Ammon's horn (tissue), 1 donor: ENCODE results near the gene MSI1.

ENCODE experiments used
- DNase-seq: peaks from one replicate; pipeline ENCODE4 v3.0.0-alpha.2; 2016; ENCODE audit warnings: low spot score

MSI1 gene

DNA sequence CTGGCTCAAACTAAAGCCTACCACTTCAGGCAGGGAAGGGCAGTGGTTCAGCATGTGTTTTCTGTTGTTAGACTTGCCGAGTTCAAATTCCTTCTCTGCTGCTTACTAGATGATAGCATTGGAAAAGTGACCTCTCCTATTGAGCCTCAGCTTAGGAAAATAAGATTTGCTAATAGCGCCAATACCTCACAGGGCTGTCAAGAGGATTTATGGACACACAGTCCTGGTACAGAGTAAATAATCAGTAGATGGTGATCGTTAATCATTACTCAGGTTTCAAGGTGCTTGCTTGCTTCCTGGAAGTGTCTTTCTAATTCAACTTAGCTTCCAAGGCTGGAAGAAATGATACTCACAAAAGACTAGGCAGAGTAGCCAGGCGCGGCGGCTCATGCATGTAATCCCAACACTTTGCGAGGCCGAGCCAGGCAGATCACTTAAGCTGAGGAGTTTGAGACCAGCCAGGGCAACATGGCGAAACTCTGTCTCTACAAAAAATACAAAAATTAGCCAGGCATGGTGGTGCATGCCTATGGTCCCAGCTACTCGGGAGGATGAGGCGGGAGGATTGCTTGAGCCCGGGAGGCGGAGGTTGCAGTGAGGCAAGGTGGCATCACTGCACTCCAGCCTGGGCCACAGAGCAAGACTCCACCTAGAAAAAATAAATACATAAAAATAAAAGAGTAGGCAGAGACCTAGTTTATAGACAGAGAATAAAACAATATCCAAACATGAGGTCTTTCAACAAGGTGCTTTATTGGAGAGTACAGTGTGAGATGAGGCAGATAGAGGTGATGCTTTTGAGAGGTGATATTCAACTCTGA lies 47.4 kb downstream of the MSI1 start:
- DNase-seq = no peak

DNA sequence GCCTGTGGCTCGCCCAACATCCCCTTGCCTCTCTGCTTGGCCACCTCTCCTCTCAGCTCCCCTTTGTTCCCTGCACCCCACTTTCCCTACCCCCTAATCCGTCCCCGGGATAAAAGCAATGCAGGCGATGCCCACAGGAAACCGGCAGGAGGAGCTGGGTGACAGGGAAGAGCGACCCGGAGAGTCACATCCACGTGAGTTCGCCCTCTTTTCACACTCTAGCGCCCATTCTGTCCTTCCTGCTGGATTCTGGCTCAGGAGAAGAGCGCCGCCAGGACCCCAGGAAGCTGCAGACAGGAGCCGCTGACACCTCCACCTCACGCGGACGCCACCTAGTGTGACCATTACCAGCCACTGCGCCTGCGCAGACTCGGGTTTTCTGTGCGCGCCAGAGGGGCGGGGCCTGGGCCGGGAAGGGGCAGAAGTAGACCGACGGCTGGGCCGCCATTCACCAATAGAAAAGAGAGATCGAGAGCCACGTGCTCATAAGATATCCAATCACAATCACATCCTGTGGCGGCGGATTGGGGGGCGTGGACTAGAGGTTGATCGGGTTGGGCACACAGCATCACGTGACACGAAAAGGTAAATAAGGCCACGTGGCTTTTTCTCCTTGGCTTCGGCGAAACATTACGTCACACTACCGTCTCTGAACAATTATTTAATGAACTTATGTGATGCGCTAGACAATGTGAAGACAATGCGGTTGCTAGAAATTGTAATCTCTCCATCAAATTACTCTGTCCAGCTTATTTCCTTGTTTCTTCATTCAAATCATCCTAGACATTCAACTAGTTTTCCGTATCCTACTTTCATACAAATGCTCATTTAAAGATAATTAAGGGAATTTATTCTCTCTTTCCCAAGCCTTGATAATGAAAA lies 51.5 kb downstream of the MSI1 start:
- peak; percentile 99 for DNase-seq

DNA sequence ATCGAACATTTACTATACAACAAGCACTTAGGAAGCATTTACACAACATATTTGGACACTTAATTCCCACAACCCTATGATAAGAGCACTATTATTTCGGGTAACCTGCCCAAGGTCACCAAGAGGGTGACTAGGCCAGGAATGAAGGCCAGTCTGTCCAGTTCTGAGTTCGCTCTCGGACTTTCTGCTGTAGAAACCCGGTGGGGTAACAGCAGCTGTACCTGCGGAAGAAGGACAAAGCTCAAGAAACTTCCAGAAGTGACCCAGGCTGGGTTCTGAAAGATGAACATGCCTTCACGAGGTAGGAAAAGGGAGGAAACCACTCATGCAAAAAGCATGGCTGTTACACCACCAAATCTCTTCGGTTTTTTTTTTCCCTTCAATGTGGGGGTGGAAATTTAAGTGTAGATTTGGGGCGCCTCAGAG lies 52.2 kb downstream of the MSI1 start:
- no peak for DNase-seq

DNA sequence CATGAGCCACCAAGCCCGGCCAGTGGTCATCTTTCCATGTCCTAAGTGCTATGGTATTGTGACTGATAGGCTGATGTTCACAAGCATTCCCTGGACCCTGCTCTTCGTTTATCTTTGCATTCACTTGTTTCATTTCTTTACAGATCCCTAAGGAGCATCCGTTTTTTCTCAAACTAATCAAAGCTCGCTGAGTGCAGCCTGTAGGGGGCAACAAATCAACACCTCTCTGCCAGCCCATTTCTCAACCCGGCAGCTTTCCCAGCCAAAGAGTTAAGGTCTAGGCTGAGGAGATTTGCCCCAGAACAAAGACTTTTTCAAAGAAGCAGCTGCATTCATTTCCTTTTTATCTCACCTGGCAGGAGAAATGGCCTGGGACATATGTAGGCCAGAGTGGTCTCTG lies 54.7 kb downstream of the MSI1 start:
- DNase-seq = no peak

DNA sequence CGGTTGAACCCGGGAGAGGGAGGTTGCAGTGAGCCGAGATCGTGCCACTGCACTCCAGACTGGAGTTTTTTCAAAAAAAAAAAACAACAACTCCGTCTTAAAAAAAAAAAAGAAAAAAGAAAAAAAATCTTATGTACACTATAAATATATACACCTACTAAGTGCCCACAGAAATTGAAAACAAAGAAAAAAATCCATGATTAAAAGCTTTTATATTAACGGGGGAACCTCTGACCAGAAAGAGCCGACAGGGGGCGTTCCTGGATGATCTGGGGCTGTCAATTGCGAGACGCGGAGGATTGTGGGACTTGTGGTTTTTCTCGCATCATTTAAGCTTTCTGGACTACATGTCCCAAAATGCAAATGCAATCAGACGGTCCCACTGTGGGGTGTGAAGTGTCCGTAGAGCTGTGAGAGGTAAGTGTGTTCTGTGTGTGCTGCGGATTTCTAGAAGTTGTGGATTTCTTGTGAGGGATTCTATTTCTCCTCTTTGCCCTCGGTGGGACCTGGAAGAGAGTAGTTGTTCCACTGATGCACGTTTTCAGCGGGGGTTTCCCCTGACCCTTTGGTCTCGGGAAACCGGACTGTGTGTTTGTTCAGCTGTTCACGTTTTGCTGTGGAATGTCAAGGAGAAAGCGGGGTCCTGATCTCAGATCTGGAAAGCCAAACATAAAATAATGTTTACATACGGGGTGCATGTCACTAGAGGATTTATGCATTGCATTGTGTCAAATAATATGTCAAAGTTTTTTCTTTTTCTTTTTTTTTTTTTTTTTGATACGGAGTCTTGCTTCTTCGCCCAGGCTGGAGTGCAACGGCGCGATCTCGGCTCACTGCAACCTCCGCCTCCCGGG lies 66.8 kb downstream of the MSI1 start, which contains the start of gene SIRT4:
SIRT4 (plus strand) TSS at position 360 of the 854 bp plus-strand sequence. CDS start 1,241 bp downstream, outside the sequence.
- peak; percentile 97 for DNase-seq

DNA sequence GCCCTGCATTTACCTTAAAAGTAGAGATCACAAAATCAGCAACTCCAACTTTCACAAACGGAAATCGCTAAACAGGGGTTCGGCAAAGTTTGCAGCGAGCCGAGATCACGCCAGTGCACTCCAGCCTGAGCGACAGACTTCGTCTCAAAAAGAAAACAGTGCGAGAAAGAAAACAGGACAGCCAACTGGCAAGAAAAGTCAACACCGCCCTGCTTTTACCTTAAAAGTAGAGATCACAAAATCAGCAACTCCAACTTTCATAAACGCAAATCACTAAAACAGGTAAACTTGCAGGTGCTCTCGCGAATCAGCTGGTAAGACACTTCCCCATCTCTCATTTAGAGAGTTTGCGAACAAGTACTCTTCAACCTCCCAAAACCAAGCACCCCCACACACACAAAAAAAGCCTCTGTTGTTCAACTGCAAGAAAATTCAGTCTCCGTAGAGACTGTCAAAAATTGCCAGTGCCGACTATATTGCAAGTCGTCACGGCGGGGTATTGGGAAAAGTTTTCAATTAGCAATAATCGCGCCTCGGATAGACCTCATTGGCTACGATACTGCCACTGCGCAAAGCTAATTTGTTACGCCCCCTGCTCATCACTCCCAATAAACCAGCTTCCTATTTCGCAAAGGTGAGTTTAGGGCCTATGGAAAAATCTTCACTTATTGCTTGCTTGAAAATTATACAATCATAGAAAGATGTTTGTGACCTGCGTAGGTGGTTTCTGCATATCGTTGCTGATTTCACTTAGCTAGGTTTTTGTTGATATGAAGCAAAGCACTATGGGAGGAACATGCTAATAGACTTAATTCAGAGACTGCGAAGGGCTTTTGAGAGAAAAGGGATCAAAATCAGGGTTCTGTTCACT lies 76.1 kb downstream of the MSI1 start, which contains the start of gene RNU4-1:
RNU4-1 (minus strand) TSS at position 577 of the 871 bp plus-strand sequence.
- peak; percentile 85 for DNase-seq

DNA sequence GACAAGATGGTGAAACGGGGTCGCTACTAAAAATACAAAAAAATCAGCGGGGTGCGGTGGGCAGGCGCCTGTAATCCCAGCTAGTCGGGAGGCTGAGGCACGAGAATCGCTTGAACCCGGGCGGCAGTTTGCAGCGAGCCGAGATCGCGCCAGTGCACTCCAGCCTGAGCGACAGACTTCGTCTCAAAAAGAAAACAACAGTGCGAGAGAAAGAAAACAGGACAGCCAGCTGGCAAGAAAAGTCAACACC lies 76.6 kb downstream of the MSI1 start:
- no peak for DNase-seq
